HG03457 (cell line): ENCODE measurements around the gene NUMBL.

Experiments
- ATAC-seq: cut with Tn5 transposase; IDR thresholded peaks from one replicate; pipeline ENCODE4 v1.9.1; 2021; ENCODE audit warnings: moderate number of reproducible peaks; ENCODE audit not compliant: unreplicated experiment

NUMBL gene

GRCh38 chr19:40691421-40692211 is 1.2 kb upstream of the NUMBL start:
- no peak for ATAC-seq

- peak; percentile 36 for ATAC-seq
These were observed 406 bp upstream of the NUMBL start for GRCh38 chr19:40690693-40691420.

- ATAC-seq, result no peak
These were observed 957 bp downstream of the NUMBL start for GRCh38 chr19:40689339-40690049.

- ATAC-seq, result no peak
These were observed 1.5 kb downstream of the NUMBL start for GRCh38 chr19:40688987-40689338.

GRCh38 chr19:40688309-40688708 is 2.1 kb downstream of the NUMBL start:
- ATAC-seq, result no peak

GRCh38 chr19:40687525-40688016 is 2.9 kb downstream of the NUMBL start:
- no peak for ATAC-seq

GRCh38 chr19:40686882-40687524 is 3.4 kb downstream of the NUMBL start:
- ATAC-seq, result no peak

- no peak for ATAC-seq
These were observed 4.9 kb downstream of the NUMBL start for GRCh38 chr19:40685563-40685962.

- ATAC-seq, result no peak
These were observed 5.4 kb downstream of the NUMBL start for GRCh38 chr19:40685016-40685526.

- ATAC-seq, result no peak
These were observed 6.2 kb downstream of the NUMBL start for GRCh38 chr19:40684280-40684679.

GRCh38 chr19:40683437-40683836 is 7.0 kb downstream of the NUMBL start:
- ATAC-seq, result no peak

- ATAC-seq, result no peak
These were observed 8.0 kb downstream of the NUMBL start for GRCh38 chr19:40682431-40682964.

GRCh38 chr19:40681039-40681438 is 9.4 kb downstream of the NUMBL start:
- no peak for ATAC-seq

GRCh38 chr19:40677156-40677555 is 13.3 kb downstream of the NUMBL start:
- no peak for ATAC-seq

GRCh38 chr19:40674291-40674690 is 16.2 kb downstream of the NUMBL start:
- no peak for ATAC-seq

GRCh38 chr19:40673397-40673796 is 17.1 kb downstream of the NUMBL start:
- ATAC-seq, result no peak

GRCh38 chr19:40672573-40673299 is 17.7 kb downstream of the NUMBL start:
- no peak for ATAC-seq

- ATAC-seq, result no peak
These were observed 18.4 kb downstream of the NUMBL start for GRCh38 chr19:40672038-40672437.

- ATAC-seq, result no peak
These were observed 19.0 kb downstream of the NUMBL start for GRCh38 chr19:40671404-40671803.
